ENCODE results near the gene SRSF8.

GRCh38 chr11:95078526-95078925 is 11.8 kb downstream of the SRSF8 start:
- TF ChIP-seq POLR2A (IDR thresholded peaks at IDR 0.05; ENCODE audit: low read depth, low read length) (no peak), POLR2AphosphoS5 (IDR thresholded peaks at IDR 0.05; ENCODE audit: low read depth, low read length) (no peak)

Data from GM12891 (cell line).